IMR-90 (cell line): Measurements from ENCODE around the gene FAM240A. TPM values are rescaled to one million over a fixed set of nuclear protein-coding genes. Genes with fewer than 3 reads are reported as not detected.

Experiments
- ATAC-seq: fragments of 200-7000 bp; cut with Tn5 transposase; 2 replicates; pipeline ENCODE4 v1.9.1; 2020; ENCODE audit warnings: low read depth, mild to moderate bottlenecking, moderate library complexity
- BruUV-seq: library from RNA; stranded (reverse); fragments of 400-500 nt; replicated peaks from 2 replicates; lab custom pipeline; 2021; lab: Mats Ljungman, UMichigan
- CTCF ChIA-PET: fragments of 300-600 bp; formaldehyde crosslinking; extraction: SDS; loops from one replicate; lab custom pipeline; 2021; ENCODE audit warnings: antibody characterized with exemption; lab: Yijun Ruan, JAX
- POLR2A ChIA-PET: fragments of 300-600 bp; sonication (Branson Sonifier 250); formaldehyde crosslinking; loops from one replicate; lab custom pipeline; 2022; ENCODE audit warnings: antibody characterized with exemption; ENCODE audit not compliant: unreplicated experiment; lab: Charles Lee
- DNase-seq: peaks from one replicate; pipeline ENCODE4 v3.0.0; 2013
- H2AFZ ChIP-seq: replicated peaks from 2 replicates; pipeline ENCODE3; 2013; ENCODE audit warnings: low read length, mild to moderate bottlenecking; ENCODE audit not compliant: poor library complexity
- H2AK5ac ChIP-seq: 2 replicates; pipeline ENCODE4 v1.6.1; 2013; ENCODE audit warnings: low read depth, low read length, inconsistent platforms
- H2AK9ac ChIP-seq: replicated peaks from 2 replicates; pipeline ENCODE3; 2013; ENCODE audit warnings: mild to moderate bottlenecking, low read depth, low read length, moderate library complexity; ENCODE audit not compliant: poor library complexity
- H2BK120ac ChIP-seq: 2 replicates; pipeline ENCODE4 v1.6.1; 2013; ENCODE audit warnings: low read depth, low read length, inconsistent platforms
- H2BK15ac ChIP-seq: 3 replicates; pipeline ENCODE4 v1.6.1; 2013; ENCODE audit warnings: low read depth, low read length, inconsistent platforms
- H2BK20ac ChIP-seq: 2 replicates; pipeline ENCODE4 v1.6.1; 2013; ENCODE audit warnings: low read depth, mild to moderate bottlenecking, inconsistent platforms, low read length, moderate library complexity
- H2BK5ac ChIP-seq: 2 replicates; pipeline ENCODE4 v1.6.1; 2013; ENCODE audit warnings: mild to moderate bottlenecking, low read depth, low read length, inconsistent platforms; ENCODE audit not compliant: poor library complexity, severe bottlenecking
- H3K14ac ChIP-seq: replicated peaks from 2 replicates; pipeline ENCODE4 v1.6.1; 2013; ENCODE audit warnings: low read depth, low read length, inconsistent platforms
- H3K18ac ChIP-seq: 2 replicates; pipeline ENCODE4 v1.6.1; 2013; ENCODE audit warnings: low read depth, low read length, control low read depth
- H3K23ac ChIP-seq: 2 replicates; pipeline ENCODE4 v1.6.1; 2013; ENCODE audit warnings: low read depth, low read length, inconsistent platforms
- H3K27ac ChIP-seq: 2 replicates; pipeline ENCODE4 v1.5.1; 2013; ENCODE audit warnings: mild to moderate bottlenecking, control low read depth, low read length; ENCODE audit not compliant: insufficient read depth
- H3K27me3 ChIP-seq: 2 replicates; pipeline ENCODE4 v1.6.1; 2013; ENCODE audit warnings: low read length; ENCODE audit not compliant: control insufficient read depth, insufficient read depth
- H3K36me3 ChIP-seq: 2 replicates; pipeline ENCODE4 v1.6.1; 2013; ENCODE audit warnings: low read length, mixed read lengths; ENCODE audit not compliant: control insufficient read depth, insufficient read depth
- H3K4ac ChIP-seq: 2 replicates; pipeline ENCODE4 v1.6.1; 2013; ENCODE audit warnings: low read depth, low read length, inconsistent platforms
- H3K4me1 ChIP-seq: 2 replicates; pipeline ENCODE4 v1.6.1; 2013; ENCODE audit warnings: low read length, mixed read lengths; ENCODE audit not compliant: control insufficient read depth, insufficient read depth
- H3K4me2 ChIP-seq: 2 replicates; pipeline ENCODE4 v1.6.1; 2013; ENCODE audit warnings: low read depth, mild to moderate bottlenecking, control low read depth, low read length, moderate library complexity
- H3K4me3 ChIP-seq: 2 replicates; pipeline ENCODE4 v1.5.1; 2013; ENCODE audit warnings: low read depth, mild to moderate bottlenecking, control low read depth, low read length, moderate library complexity; ENCODE audit not compliant: insufficient read depth
- H3K56ac ChIP-seq: 2 replicates; pipeline ENCODE4 v1.6.1; 2013; ENCODE audit warnings: low read length, inconsistent platforms; ENCODE audit not compliant: insufficient read depth; ENCODE audit errors: extremely low read depth
- H3K79me1 ChIP-seq, 2 experiments: 2 replicates each; pipeline ENCODE4 v1.6.1; 2013; ENCODE audit warnings: low read length in 2 of 2, inconsistent platforms in 1 of 2, low read depth in 1 of 2
- H3K9ac ChIP-seq: 2 replicates; pipeline ENCODE4 v1.6.1; 2013; ENCODE audit warnings: low read depth, low read length, control low read depth
- H3K9me1 ChIP-seq: 2 replicates; pipeline ENCODE4 v1.6.1; 2013; ENCODE audit warnings: low read length, inconsistent platforms; ENCODE audit not compliant: insufficient read depth
- H3K9me3 ChIP-seq: 2 replicates; pipeline ENCODE4 v1.6.1; 2013; ENCODE audit warnings: low read length; ENCODE audit not compliant: control insufficient read depth, insufficient read depth
- H4K20me1 ChIP-seq: 2 replicates; pipeline ENCODE4 v1.6.1; 2013; ENCODE audit warnings: low read length, inconsistent platforms; ENCODE audit not compliant: insufficient read depth
- H4K5ac ChIP-seq: 2 replicates; pipeline ENCODE4 v1.6.1; 2013; ENCODE audit warnings: mild to moderate bottlenecking, low read depth, low read length, control low read depth
- H4K8ac ChIP-seq, 2 experiments: 2 replicates each; pipeline ENCODE4 v1.6.1; 2013; ENCODE audit warnings: low read depth in 2 of 2, low read length in 2 of 2, control low read depth in 1 of 2, inconsistent platforms in 1 of 2
- H4K91ac ChIP-seq: 2 replicates; pipeline ENCODE4 v1.6.1; 2013; ENCODE audit warnings: low read depth, low read length, inconsistent platforms; ENCODE audit not compliant: insufficient read depth
- FOS ChIP-seq: fragments of 150-350 bp; IDR thresholded peaks from 2 replicates; pipeline ENCODE4 v1.6.1; 2016; ENCODE audit warnings: low read depth, low read length
- MAZ ChIP-seq: IDR thresholded peaks from 2 replicates; pipeline ENCODE4 v1.6.1; 2012; ENCODE audit warnings: low read depth, mild to moderate bottlenecking, low read length, improper control_type of control experiment, moderate library complexity, borderline replicate concordance
- NFE2L2 ChIP-seq: fragments of 150-350 bp; IDR thresholded peaks from 2 replicates; pipeline ENCODE4 v1.6.1; 2016; ENCODE audit warnings: low read depth, mild to moderate bottlenecking, low read length
- POLR2A ChIP-seq: IDR thresholded peaks from 2 replicates; pipeline ENCODE4 v1.6.1; 2012; ENCODE audit warnings: mild to moderate bottlenecking, low read depth, low read length
- RAD21 ChIP-seq: IDR thresholded peaks from 2 replicates; pipeline ENCODE4 v1.6.1; 2012; ENCODE audit warnings: low read length, improper control_type of control experiment
- RCOR1 ChIP-seq: IDR thresholded peaks from 2 replicates; pipeline ENCODE4 v1.6.1; 2012; ENCODE audit warnings: mild to moderate bottlenecking, low read length, improper control_type of control experiment; ENCODE audit not compliant: insufficient replicate concordance
- WGBS, 2 experiments: methylation state at CpG; one replicate each; pipeline versions ENCODE4 v1.1.5 to v1.1.7; 2013; ENCODE audit warnings: missing lambda C conversion rate in 2 of 2; ENCODE audit not compliant: insufficient read length in 1 of 2; ENCODE audit errors: extremely low coverage in 2 of 2; 5-methylcytosine and 5-hydroxymethylcytosine counted together
- dilution Hi-C: fragments of 300-500 bp; cut with HindIII; formaldehyde crosslinking; loops from one replicate; pipeline ENCODE4 v1.14.3; 2018; ENCODE audit warnings: low sequenced_read_pairs; ENCODE audit not compliant: unreplicated experiment
- in situ Hi-C: fragments of 300-500 bp; cut with MboI; formaldehyde crosslinking; loops from 3 replicates; pipeline ENCODE4 v1.14.3; 2019; ENCODE audit warnings: low sequenced_read_pairs, inconsistent platforms, mixed read lengths
- intact Hi-C: fragments of 100-400 bp; cut with micrococcal nuclease; formaldehyde crosslinking; loops from 2 replicates; pipeline ENCODE4 v1.10.0; 2022
- polyA plus RNA-seq, 3 experiments: library from polyadenylated mRNA; depleted of rRNA; stranded (reverse); fragments of >200 nt; gene quantifications; 2 replicates each; pipeline ENCODE4 v1.2.3, GENCODE V29; 2012; ENCODE audit warnings: low replicate concordance in 1 of 3
- total RNA-seq: library from RNA; depleted of rRNA; stranded (reverse); fragments of >200 nt; gene quantifications from 2 replicates; pipeline ENCODE4 v1.2.3, GENCODE V29; 2012

The FAM240A gene
- total and polyA plus RNA-seq, 2 of the 4 experiments (the other 2 are of a cell fraction): not detected

DNA sequence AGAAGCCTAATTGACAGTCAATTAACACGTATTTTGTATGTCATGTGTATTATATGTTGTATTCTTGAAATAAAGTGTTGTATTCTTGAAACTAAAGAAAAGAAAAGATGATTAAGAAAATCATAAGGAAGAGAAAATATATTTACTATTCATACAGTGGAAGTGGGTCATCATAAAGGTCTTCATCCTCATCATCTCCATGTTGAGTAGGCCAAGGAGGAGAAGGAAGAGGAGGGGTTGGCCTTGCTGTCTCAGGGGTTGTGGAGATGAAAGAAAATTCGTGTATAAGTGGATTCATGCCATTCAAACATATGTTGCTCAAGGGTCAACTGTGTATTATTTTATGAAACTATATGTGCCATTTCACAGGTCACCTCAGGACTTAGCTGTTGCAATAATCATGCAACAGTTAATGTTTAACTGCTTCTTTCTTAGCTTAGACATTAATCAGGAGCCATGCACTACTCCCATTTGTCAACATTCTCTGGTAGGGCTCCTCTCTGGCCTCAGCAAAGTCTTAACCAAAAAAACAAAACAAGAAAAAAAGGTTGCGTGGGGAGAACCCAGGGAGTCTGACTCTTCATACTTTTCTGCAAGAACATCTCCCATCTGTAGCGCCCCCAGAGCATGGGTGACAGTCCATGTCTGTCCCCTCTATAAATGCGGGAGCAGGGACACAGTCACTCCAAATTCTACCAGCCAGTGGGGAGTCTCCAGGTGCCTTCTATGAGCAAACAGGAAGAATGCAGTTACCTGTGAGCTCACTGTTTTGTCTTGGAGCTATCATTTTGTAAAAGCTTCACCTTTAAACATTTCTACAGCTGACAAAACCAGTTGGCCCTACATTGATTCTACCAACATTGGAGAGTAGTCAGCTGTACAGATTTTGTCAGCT lies 26.3 kb upstream of the FAM240A start:
- BruUV-seq: no TSS peak
- H3K79me1 ChIP-seq: no peaks in the 10 kb centered on the region
- H3K4me3 ChIP-seq: no peak overlapping the region
- intact Hi-C loops: no loop called here
- no peaks in the 10 kb centered on the region for H3K9me1 ChIP-seq
- POLR2A ChIA-PET: no interaction called here
- H3K4ac ChIP-seq: no peak overlapping the region
- no peak overlapping the region for H4K5ac ChIP-seq
- no peak overlapping the region for H3K56ac ChIP-seq
- no peak overlapping the region for H4K91ac ChIP-seq
- H3K4me1 ChIP-seq: no peaks in the 10 kb centered on the region
- H3K14ac ChIP-seq: no peak overlapping the region
- H3K9ac ChIP-seq: no peak overlapping the region
- CTCF ChIA-PET: no interaction called here
- no peak overlapping the region for H2BK15ac ChIP-seq
- DNase-seq (no peak), ATAC-seq (no peak)
- no peak overlapping the region for H2BK20ac ChIP-seq
- no peaks in the 10 kb centered on the region for H3K36me3 ChIP-seq
- WGBS, 2 experiments: no CpG with 5 or more reads among the region's 5 CpGs
- H3K18ac ChIP-seq: no peak overlapping the region
- in situ Hi-C loops: no loop called here
- H2AK5ac ChIP-seq: no peak overlapping the region
- H2AFZ ChIP-seq: no peak overlapping the region
- H2BK120ac ChIP-seq: no peak overlapping the region
- no peak overlapping the region for H3K27ac ChIP-seq
- no peak overlapping the region for H4K8ac ChIP-seq
- H2BK5ac ChIP-seq: no peak overlapping the region
- dilution Hi-C loops: no loop called here
- H3K9me3 ChIP-seq: no peaks in the 10 kb centered on the region
- H4K20me1 ChIP-seq: no peaks in the 10 kb centered on the region
- no peak overlapping the region for H2AK9ac ChIP-seq
- TF ChIP-seq RCOR1: no peak
- TF ChIP-seq NFE2L2: no peak
- no peak for TF ChIP-seq MAZ
- no peak for TF ChIP-seq FOS
- TF ChIP-seq POLR2A: no peak
- TF ChIP-seq RAD21: no peak
- H3K27me3 ChIP-seq: peaks cover 15% of the 10 kb centered on the region
- H3K4me2 ChIP-seq: no peak overlapping the region
- H3K23ac ChIP-seq: no peak overlapping the region
